GM19193 (cell line): Measurements from ENCODE around the gene EMC1.

Experiments used
- POLR2A ChIP-seq: IDR thresholded peaks from 4 replicates; pipeline ENCODE4 v1.6.1; 2011; ENCODE audit not compliant: insufficient read depth, insufficient read length; ENCODE audit errors: extremely low read depth

EMC1 gene

GRCh38 chr1:19169642-19170041 lies 81.7 kb downstream of the EMC1 start:
- no peak for TF ChIP-seq POLR2A

- no peak for TF ChIP-seq POLR2A
These were observed 84.2 kb downstream of the EMC1 start for GRCh38 chr1:19167140-19167539.

GRCh38 chr1:19166066-19166465 lies 85.3 kb downstream of the EMC1 start:
- TF ChIP-seq POLR2A, result no peak
